Liver (tissue), 9 donors: ENCODE measurements around the gene SDSL. TPM values are rescaled to one million over a fixed set of nuclear protein-coding genes. Genes with fewer than 3 reads are reported as not detected.

ENCODE experiments used
- DNase-seq: peaks from one replicate; pipeline ENCODE4 v3.0.0-alpha.2; 2017; ENCODE audit warnings: low spot score
- H3K27ac ChIP-seq, 2 donors: one replicate each; pipeline ENCODE4 v1.7.0; 2013; ENCODE audit warnings: inconsistent platforms in 2 of 2, low read length in 2 of 2, control low read depth in 1 of 2, low read depth in 1 of 2, mild to moderate bottlenecking in 1 of 2
- H3K27me3 ChIP-seq, 4 donors: one replicate each; pipeline versions ENCODE4 v1.6.1 to v1.7.0; 2013; ENCODE audit warnings: low read length in 3 of 4, inconsistent platforms in 1 of 4, mild to moderate bottlenecking in 1 of 4, moderate library complexity in 1 of 4; ENCODE audit not compliant: control insufficient read depth in 4 of 4, insufficient read depth in 4 of 4
- H3K36me3 ChIP-seq, 4 donors: one replicate each; pipeline versions ENCODE4 v1.6.1 to v1.7.0; 2013; ENCODE audit warnings: low read length in 3 of 4, mild to moderate bottlenecking in 3 of 4, low read depth in 1 of 4, moderate library complexity in 1 of 4; ENCODE audit not compliant: control insufficient read depth in 4 of 4, insufficient read depth in 3 of 4
- H3K4me1 ChIP-seq, 4 donors: one replicate each; pipeline versions ENCODE4 v1.6.1 to v1.7.0; 2013; ENCODE audit warnings: low read length in 3 of 4, mild to moderate bottlenecking in 3 of 4, moderate library complexity in 1 of 4; ENCODE audit not compliant: control insufficient read depth in 4 of 4, insufficient read depth in 4 of 4
- H3K4me3 ChIP-seq, 3 donors: one replicate each; pipeline versions ENCODE4 v1.6.1 to v1.7.0; 2013; ENCODE audit warnings: low read length in 3 of 3, control low read depth in 1 of 3, low read depth in 1 of 3, mild to moderate bottlenecking in 1 of 3
- H3K9ac ChIP-seq, 2 donors: one replicate each; pipeline ENCODE4 v1.7.0; 2013; ENCODE audit warnings: low read length in 2 of 2, mild to moderate bottlenecking in 2 of 2, moderate library complexity in 2 of 2, control low read depth in 1 of 2, low read depth in 1 of 2
- H3K9me3 ChIP-seq, 4 donors: one replicate each; pipeline versions ENCODE4 v1.6.1 to v1.7.0; 2013; ENCODE audit warnings: low read length in 3 of 4; ENCODE audit not compliant: control insufficient read depth in 4 of 4
- CTCF ChIP-seq: fragments of 150-350 bp; IDR thresholded peaks from 2 replicates; pipeline ENCODE4 v1.5.1; 2017; ENCODE audit warnings: improper control_type of control experiment, low read depth, low read length; ENCODE audit not compliant: missing input control
- EGR1 ChIP-seq, 2 donors: IDR thresholded peaks; 2 replicates each; pipeline ENCODE4 v1.6.1; 2016 to 2018; ENCODE audit warnings: antibody characterized with exemption in 2 of 2, low read depth in 2 of 2
- FOXA1 ChIP-seq: IDR thresholded peaks from 2 replicates; pipeline ENCODE4 v1.6.1; 2016; ENCODE audit warnings: antibody characterized with exemption
- FOXA2 ChIP-seq: IDR thresholded peaks from 2 replicates; pipeline ENCODE4 v1.6.1; 2016; ENCODE audit warnings: antibody characterized with exemption
- GABPA ChIP-seq, 2 donors: IDR thresholded peaks in 1 of 2; conservative IDR thresholded peaks in 1 of 2; 2 replicates each; pipeline ENCODE4 v1.6.1; 2016; ENCODE audit warnings: antibody characterized with exemption in 2 of 2, mild to moderate bottlenecking in 1 of 2, moderate library complexity in 1 of 2
- HNF4A ChIP-seq, 2 donors: conservative IDR thresholded peaks; 2 replicates each; pipeline ENCODE4 v1.6.1; 2016; ENCODE audit warnings: antibody characterized with exemption in 2 of 2, mild to moderate bottlenecking in 2 of 2
- HNF4G ChIP-seq: IDR thresholded peaks from 2 replicates; pipeline ENCODE4 v1.6.1; 2016; ENCODE audit warnings: antibody characterized with exemption
- MAX ChIP-seq: IDR thresholded peaks from 2 replicates; pipeline ENCODE4 v1.6.1; 2016; ENCODE audit warnings: antibody characterized with exemption
- NR2F2 ChIP-seq: IDR thresholded peaks from 2 replicates; pipeline ENCODE4 v1.6.1; 2016; ENCODE audit warnings: antibody characterized with exemption
- REST ChIP-seq: IDR thresholded peaks from 2 replicates; pipeline ENCODE4 v1.6.1; 2016; ENCODE audit warnings: antibody characterized with exemption, mild to moderate bottlenecking
- RXRA ChIP-seq, 2 donors: IDR thresholded peaks; 2 replicates each; pipeline ENCODE4 v1.6.1; 2017 to 2018; ENCODE audit warnings: antibody characterized with exemption in 2 of 2, mild to moderate bottlenecking in 1 of 2
- SP1 ChIP-seq: IDR thresholded peaks from 2 replicates; pipeline ENCODE4 v1.6.1; 2018; ENCODE audit warnings: antibody characterized with exemption, mild to moderate bottlenecking
- ZBTB33 ChIP-seq: IDR thresholded peaks from 2 replicates; pipeline ENCODE4 v1.6.1; 2016; ENCODE audit warnings: antibody characterized with exemption
- WGBS: extraction: QIAGEN DNeasy Blood & Tissue Kit; methylation state at CpG from one replicate; pipeline ENCODE4 v1.1.7; 2013; 5-methylcytosine and 5-hydroxymethylcytosine counted together
- polyA plus RNA-seq, 2 donors: library from polyadenylated mRNA; stranded (reverse) in 1 of 2; unstranded in 1 of 2; fragments of 200-250 nt in 1 of 2; fragments of >200 nt in 1 of 2; fragmentation: Nextera tagmentation in 1 of 2; extraction: Ambion mirVana in 1 of 2; gene quantifications; one replicate each; pipeline versions ENCODE4 v1.2.1 to v1.2.3, GENCODE V29; 2013 to 2015
- total RNA-seq, 2 donors: library from RNA; depleted of rRNA; stranded (reverse); fragments of >200 nt; gene quantifications; one replicate each; pipeline ENCODE4 v1.2.3, GENCODE V29; 2014
- donor health status: healthy.
- donor health status: healthy.
- donor health status: healthy.
- donor health status: healthy.
- donor health status: healthy.

The SDSL gene
- total and polyA plus RNA-seq, 4 donors = 22.4 to 93.1 (median 33.7) TPM

GRCh38 chr12:113475451-113476175 is 53.4 kb downstream of the SDSL start:
- H3K9me3 ChIP-seq = no peaks in the 10 kb centered on the region
- H3K27me3 ChIP-seq = peaks cover 11 to 29% (median 20%) of the 10 kb centered on the region in 4 donors
- no peak for DNase-seq
- no peaks in the 10 kb centered on the region for H3K4me1 ChIP-seq
- 3% methylated on average over 50 of the region's 50 CpGs for WGBS
- H3K27ac ChIP-seq = no peak overlapping the region
- TF ChIP-seq CTCF (no peak), HNF4A (conservative IDR thresholded peaks at IDR 0.05) (no peak), MAX (no peak), NR2F2 (no peak), RXRA (IDR thresholded peaks at IDR 0.05) (no peak), SP1 (no peak), FOXA1 (no peak), HNF4G (no peak), GABPA (IDR thresholded peaks at IDR 0.05 in 1 of 2, conservative IDR thresholded peaks at IDR 0.05 in 1 of 2) (no peak), REST (no peak), EGR1 (IDR thresholded peaks at IDR 0.05; ENCODE audit: low read depth in 2 of 2) (no peak), FOXA2 (no peak), ZBTB33 (no peak)
- no peaks in the 10 kb centered on the region for H3K36me3 ChIP-seq
- no peak overlapping the region for H3K9ac ChIP-seq
- H3K4me3 ChIP-seq = no peak overlapping the region
